ENCODE results near the gene ACCSL.
A peak's percentile ranks its signal among the peaks of the same experiment; 100 is the strongest.

The ACCSL gene

DNA sequence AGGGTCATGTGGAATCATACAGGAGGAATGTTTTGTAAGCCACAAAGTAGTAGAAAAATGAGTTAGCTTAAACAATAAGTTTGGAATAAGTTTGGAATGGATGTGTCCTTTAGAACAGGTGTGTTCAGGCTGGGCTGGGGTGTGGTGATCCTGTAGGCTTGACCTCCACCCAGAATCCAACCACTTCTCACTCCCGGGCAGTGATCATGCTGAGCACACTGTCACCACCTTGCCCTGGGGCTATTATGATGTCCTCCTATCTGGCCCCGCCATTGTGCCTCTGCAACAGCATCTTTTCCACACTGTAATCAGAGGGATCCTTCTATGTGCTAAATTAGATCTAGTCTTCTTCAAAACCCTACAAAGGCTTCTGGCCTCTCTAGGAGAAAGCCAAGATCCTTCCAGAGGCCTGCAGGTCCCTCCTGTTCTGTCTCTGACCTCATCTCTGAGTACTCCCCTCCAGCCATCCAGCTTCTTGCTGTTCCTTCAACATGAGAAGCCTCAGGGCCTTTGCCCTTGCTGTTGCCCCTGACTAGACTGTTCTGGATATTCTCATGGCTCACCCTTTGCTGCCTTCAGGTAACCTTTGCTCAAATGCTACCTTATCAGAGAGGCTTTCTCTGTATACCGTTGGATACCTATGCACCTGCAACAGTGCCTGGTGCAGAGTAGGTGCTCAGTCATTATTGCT is 18.8 kb upstream of the ACCSL start:
- Histone ChIP-seq H3K36me3 (ENCODE audit: control insufficient read depth, insufficient read depth, low read length) (no peaks in the 10 kb centered on the region), H3K27ac (ENCODE audit: low read depth, low read length) (no peak overlapping the region), H3K9ac (ENCODE audit: low read length) (no peak overlapping the region), H3K4me3 (ENCODE audit: low read length) (no peak overlapping the region), H3K4me1 (ENCODE audit: control insufficient read depth, insufficient read depth, low read length) (peaks cover 13% of the 10 kb centered on the region), H3K27me3 (ENCODE audit: control insufficient read depth, insufficient read depth, low read length) (no peaks in the 10 kb centered on the region)

DNA sequence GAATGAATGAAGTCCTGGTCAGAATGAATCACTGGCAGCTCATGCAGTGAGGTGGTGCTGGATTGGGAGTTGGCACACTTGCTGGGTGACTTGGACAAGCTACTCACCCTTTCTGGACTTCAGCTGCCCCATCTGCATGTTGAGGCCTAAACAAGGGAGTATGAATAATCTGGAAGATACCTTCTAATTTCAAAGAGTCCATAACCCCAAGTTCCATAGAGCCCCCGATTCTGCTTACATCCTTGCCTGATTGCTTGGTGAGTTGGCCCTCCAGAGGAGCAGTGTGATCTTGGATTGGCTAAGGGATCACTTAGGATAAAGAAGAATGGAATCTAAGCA is 18.3 kb upstream of the ACCSL start:
- Histone ChIP-seq H3K36me3 (ENCODE audit: control insufficient read depth, insufficient read depth, low read length) (no peaks in the 10 kb centered on the region), H3K4me3 (ENCODE audit: low read length) (no peak overlapping the region), H3K27ac (ENCODE audit: low read depth, low read length) (no peak overlapping the region), H3K27me3 (ENCODE audit: control insufficient read depth, insufficient read depth, low read length) (no peaks in the 10 kb centered on the region), H3K9ac (ENCODE audit: low read length) (no peak overlapping the region), H3K4me1 (ENCODE audit: control insufficient read depth, insufficient read depth, low read length) (peaks cover 13% of the 10 kb centered on the region)

DNA sequence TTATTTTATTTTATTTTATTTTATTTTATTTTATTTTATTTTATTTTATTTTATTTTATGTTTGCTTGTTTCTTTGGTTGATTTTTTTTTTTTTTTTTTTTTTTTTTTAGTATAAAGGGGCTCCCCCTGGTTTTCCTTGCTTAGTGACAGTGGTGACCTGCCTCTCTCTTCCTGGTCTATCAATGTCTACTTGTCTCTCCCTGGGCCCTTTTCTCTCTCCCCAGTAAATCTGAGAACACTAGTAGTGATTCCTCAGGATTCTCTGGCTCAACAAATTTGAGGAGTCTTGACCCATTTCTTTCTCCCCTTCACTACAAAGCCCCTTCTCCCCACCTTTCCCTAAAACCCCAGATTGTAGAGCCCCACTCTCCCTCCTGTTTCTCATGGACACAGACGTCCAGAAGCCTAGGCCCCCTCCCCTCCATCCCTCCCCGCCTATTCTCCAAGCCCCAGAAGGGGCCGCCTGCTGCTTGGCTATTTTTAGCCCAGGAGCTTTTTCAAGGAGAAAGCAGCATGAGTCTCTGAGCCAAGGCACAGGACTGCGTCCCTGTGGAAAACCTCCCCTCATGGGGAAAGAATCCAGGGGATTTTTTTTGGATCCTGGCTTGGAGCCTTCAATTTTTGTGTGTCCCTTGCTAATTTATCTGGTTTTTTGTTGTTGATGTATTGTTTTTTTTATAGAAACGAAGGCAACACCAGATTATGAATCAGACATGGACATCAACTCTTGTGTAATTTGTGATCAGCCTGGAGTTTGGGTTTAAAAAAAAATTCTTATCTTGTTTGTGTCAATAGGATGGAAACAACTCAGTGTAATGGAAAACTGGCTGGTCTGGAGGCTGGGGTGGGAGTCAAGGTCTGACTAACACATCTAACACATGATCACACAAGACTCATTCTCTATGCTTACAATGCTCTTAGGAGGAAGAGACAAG is 17.5 kb upstream of the ACCSL start:
- no peaks in the 10 kb centered on the region for H3K27me3 ChIP-seq (ENCODE audit: control insufficient read depth, insufficient read depth, low read length)
- peak overlapping the region; percentile 63 for H3K27ac ChIP-seq (ENCODE audit: low read depth, low read length)
- H3K4me3 ChIP-seq (ENCODE audit: low read length) = no peak overlapping the region
- peaks cover 13% of the 10 kb centered on the region for H3K4me1 ChIP-seq (ENCODE audit: control insufficient read depth, insufficient read depth, low read length)
- no peaks in the 10 kb centered on the region for H3K36me3 ChIP-seq (ENCODE audit: control insufficient read depth, insufficient read depth, low read length)
- H3K9ac ChIP-seq (ENCODE audit: low read length) = no peak overlapping the region

DNA sequence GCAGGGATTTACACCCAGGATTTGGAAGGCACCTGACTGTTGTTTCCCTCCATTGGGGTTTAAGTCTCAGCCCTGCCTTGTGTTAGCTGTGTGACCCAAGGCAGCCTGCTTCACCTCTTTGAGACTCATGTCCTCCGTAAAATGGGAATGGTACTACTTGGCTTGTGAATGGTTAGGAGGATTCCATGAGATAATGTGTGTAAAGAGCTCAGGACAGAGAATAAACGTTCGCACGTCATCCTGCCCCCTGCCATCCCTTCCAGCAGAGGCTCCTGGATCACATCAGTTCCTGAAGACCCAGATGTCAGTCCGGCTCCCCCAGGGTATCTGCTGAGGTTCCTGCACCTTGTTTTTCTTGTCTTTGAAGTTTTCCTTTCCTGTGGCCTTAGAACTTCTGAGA is 16.8 kb upstream of the ACCSL start:
- H3K4me1 ChIP-seq (ENCODE audit: control insufficient read depth, insufficient read depth, low read length) = peaks cover 13% of the 10 kb centered on the region
- no peaks in the 10 kb centered on the region for H3K36me3 ChIP-seq (ENCODE audit: control insufficient read depth, insufficient read depth, low read length)
- H3K27ac ChIP-seq (ENCODE audit: low read depth, low read length) = peak overlapping the region; percentile 63
- H3K27me3 ChIP-seq (ENCODE audit: control insufficient read depth, insufficient read depth, low read length) = no peaks in the 10 kb centered on the region
- H3K4me3 ChIP-seq (ENCODE audit: low read length) = no peak overlapping the region
- H3K9ac ChIP-seq (ENCODE audit: low read length) = no peak overlapping the region

DNA sequence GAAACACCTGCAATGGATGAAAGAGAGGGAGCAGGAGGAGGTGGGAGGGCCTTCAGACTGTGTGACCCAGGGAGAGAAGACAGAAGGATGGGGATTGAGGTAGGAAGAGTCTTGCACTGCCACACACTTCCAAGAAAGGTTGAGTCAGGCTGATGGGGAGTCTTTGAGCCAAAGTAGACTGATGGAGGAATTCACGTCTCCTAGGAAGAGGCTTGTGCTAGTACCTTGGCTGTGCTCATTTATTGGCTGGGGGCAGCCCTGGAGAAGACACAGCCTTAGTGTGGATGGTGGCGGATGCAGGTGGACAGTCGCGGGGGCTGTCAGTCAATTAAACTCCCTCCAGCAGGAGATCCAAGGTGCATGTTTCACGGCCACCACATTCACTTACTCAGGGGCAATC is 16.2 kb upstream of the ACCSL start:
- Histone ChIP-seq H3K27me3 (ENCODE audit: control insufficient read depth, insufficient read depth, low read length) (no peaks in the 10 kb centered on the region), H3K36me3 (ENCODE audit: control insufficient read depth, insufficient read depth, low read length) (no peaks in the 10 kb centered on the region), H3K27ac (ENCODE audit: low read depth, low read length) (no peak overlapping the region), H3K9ac (ENCODE audit: low read length) (no peak overlapping the region), H3K4me1 (ENCODE audit: control insufficient read depth, insufficient read depth, low read length) (peaks cover 13% of the 10 kb centered on the region), H3K4me3 (ENCODE audit: low read length) (no peak overlapping the region)

DNA sequence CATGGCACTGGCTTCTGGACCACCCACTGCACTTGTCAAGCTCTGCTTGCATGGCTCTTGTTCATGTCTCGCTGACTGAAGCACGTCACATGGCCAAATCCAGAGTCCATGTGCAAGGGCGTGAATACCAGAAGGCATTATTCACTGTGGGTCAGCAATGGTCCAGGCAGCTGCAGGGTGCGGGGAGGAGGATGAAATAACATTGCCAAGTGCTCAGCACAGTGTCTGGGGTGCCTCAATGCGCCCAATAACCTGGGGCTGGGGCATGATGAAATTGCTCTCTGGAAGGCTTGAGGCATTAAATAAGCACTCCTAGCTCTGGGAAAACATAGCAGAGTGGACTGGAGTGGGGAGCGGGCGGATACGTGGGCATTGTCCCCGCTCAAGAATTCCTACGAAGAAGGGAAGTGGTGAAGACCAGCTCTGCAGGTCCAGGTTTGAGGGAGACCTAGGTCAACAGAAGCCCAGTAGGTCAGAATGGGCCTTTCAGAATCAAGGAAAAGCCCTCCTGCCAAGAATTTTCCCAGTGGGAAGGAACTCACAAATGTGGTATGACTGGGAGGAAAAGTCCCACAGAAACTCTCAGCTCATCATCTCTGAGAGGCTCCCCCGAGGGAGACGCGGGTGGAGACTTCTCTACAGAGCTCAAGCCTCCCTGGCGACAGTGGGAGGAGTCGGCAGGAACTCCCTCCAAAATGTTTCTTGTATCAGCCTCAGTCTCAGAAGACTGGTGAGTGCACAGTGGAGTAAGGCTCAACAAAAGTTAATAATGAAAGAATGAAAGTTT is 15.3 kb upstream of the ACCSL start:
- Histone ChIP-seq H3K27me3 (ENCODE audit: control insufficient read depth, insufficient read depth, low read length) (no peaks in the 10 kb centered on the region), H3K9ac (ENCODE audit: low read length) (no peak overlapping the region), H3K4me3 (ENCODE audit: low read length) (no peak overlapping the region), H3K36me3 (ENCODE audit: control insufficient read depth, insufficient read depth, low read length) (no peaks in the 10 kb centered on the region), H3K27ac (ENCODE audit: low read depth, low read length) (no peak overlapping the region), H3K4me1 (ENCODE audit: control insufficient read depth, insufficient read depth, low read length) (peaks cover 13% of the 10 kb centered on the region)

DNA sequence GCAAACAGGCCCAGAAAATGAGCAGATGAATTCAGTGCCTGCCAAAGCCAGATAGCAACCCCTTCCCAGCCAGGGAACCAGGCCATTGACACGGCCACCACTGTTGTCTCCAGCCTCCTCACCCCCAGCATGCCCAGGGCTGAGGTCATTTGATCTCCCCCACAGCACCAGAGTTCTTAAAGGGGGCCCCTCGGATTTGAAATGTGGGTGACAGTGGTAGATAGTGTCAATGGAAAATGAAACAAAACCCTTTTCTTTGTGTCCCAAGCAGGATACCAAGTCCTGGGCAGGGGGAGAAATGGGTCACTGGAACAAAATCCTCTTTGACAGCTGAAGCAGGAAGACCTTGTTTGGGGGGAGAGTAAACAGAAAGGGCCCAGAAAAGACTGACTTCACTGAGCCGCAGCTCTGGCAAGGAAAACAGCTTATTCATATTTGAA is 14.3 kb upstream of the ACCSL start:
- Histone ChIP-seq H3K4me3 (ENCODE audit: low read length) (no peak overlapping the region), H3K4me1 (ENCODE audit: control insufficient read depth, insufficient read depth, low read length) (peaks cover 13% of the 10 kb centered on the region), H3K36me3 (ENCODE audit: control insufficient read depth, insufficient read depth, low read length) (no peaks in the 10 kb centered on the region), H3K9ac (ENCODE audit: low read length) (no peak overlapping the region), H3K27me3 (ENCODE audit: control insufficient read depth, insufficient read depth, low read length) (no peaks in the 10 kb centered on the region), H3K27ac (ENCODE audit: low read depth, low read length) (no peak overlapping the region)

DNA sequence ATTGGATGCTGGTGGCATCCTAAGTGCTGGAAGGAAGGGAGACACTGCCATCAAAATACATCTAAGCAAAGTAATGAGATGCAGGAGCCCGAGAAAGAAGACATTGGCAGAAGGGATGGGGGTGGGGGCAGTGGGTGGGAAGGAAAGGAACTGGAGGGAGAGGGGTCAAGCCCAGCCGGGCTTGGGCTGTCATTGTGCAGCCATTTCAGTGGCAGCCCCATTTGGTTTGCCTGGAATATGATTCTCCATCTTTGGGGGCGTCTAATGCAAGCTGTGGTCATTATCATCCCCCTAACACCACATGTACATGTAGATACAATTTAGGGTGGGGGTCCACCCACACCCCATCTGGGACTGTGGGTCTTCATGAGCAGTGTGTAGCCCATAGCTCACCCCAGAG is 13.9 kb upstream of the ACCSL start:
- Histone ChIP-seq H3K27ac (ENCODE audit: low read depth, low read length) (no peak overlapping the region), H3K27me3 (ENCODE audit: control insufficient read depth, insufficient read depth, low read length) (no peaks in the 10 kb centered on the region)

DNA sequence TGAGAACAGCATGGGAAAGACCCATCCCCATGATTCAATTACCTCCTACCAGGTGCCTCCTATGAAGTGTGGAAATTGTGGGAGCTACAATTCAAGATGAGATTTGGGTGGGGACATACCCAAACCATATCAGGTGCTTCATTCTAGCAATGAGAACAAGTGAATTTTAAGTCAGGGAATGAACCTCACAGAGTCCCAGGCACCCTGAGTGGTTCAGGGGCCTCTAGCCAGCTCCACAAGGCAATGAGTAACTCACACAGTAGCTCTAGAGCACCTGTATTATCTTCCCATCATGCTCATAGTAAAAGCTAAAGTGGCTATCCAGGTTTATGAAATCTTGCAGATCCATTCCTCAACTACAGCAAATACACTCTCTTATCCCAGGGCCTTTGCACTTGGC is 13.1 kb upstream of the ACCSL start:
- H3K9ac ChIP-seq (ENCODE audit: low read length) = no peak overlapping the region
- H3K27ac ChIP-seq (ENCODE audit: low read depth, low read length) = no peak overlapping the region
- no peak overlapping the region for H3K4me3 ChIP-seq (ENCODE audit: low read length)
- H3K4me1 ChIP-seq (ENCODE audit: control insufficient read depth, insufficient read depth, low read length) = peaks cover 13% of the 10 kb centered on the region
- H3K36me3 ChIP-seq (ENCODE audit: control insufficient read depth, insufficient read depth, low read length) = no peaks in the 10 kb centered on the region
- no peaks in the 10 kb centered on the region for H3K27me3 ChIP-seq (ENCODE audit: control insufficient read depth, insufficient read depth, low read length)

More for the DNA sequence above, 13.9 kb upstream of the ACCSL start:
- H3K4me3 ChIP-seq (ENCODE audit: low read length) = no peak overlapping the region
- no peaks in the 10 kb centered on the region for H3K36me3 ChIP-seq (ENCODE audit: control insufficient read depth, insufficient read depth, low read length)
- peaks cover 13% of the 10 kb centered on the region for H3K4me1 ChIP-seq (ENCODE audit: control insufficient read depth, insufficient read depth, low read length)
- H3K9ac ChIP-seq (ENCODE audit: low read length) = no peak overlapping the region

DNA sequence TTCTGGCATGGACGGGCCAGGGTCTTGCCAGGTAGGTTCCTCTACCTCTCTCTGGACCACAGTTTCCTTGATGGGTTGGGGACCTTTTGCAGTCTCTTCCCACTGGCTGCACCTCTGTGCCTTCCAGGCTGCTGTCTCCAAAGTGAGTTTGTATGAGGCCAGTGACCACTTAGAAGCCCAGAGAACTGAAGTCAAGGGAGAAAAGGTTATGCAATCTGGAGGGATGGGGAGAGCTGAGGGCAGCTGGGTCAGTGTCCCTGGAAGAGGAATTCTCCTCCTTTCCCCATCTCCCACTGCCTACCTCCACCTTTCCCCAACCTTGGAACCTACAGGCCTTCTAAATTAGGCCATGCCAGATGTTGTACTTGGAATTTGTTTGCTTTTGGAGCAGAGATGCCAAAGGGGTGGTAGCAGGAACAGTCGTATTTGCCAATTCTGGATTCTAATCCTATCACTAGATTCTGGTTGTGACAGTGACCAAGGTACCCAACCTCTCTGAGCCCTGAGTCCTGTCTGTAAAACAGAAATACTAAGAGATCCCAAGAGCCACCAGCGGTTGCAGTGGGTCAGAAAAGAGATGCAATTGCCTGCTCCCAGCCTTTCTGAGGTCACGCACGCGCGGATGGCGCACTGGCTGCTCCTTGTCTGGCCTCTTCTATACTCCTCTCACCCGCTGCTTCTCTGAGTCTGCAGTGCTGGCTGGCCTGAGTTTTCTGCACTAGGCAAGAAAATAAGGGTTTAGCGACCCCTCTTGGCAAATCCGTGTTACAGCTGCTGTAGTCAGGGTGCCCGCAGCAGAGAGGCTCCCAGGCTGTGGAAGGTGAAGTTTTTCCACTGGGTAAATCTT is 10.7 kb upstream of the ACCSL start:
- H3K9ac ChIP-seq (ENCODE audit: low read length) = no peak overlapping the region
- peaks cover 6% of the 10 kb centered on the region for H3K4me1 ChIP-seq (ENCODE audit: control insufficient read depth, insufficient read depth, low read length)
- no peak overlapping the region for H3K4me3 ChIP-seq (ENCODE audit: low read length)
- no peaks in the 10 kb centered on the region for H3K36me3 ChIP-seq (ENCODE audit: control insufficient read depth, insufficient read depth, low read length)
- H3K27me3 ChIP-seq (ENCODE audit: control insufficient read depth, insufficient read depth, low read length) = no peaks in the 10 kb centered on the region
- H3K27ac ChIP-seq (ENCODE audit: low read depth, low read length) = no peak overlapping the region

DNA sequence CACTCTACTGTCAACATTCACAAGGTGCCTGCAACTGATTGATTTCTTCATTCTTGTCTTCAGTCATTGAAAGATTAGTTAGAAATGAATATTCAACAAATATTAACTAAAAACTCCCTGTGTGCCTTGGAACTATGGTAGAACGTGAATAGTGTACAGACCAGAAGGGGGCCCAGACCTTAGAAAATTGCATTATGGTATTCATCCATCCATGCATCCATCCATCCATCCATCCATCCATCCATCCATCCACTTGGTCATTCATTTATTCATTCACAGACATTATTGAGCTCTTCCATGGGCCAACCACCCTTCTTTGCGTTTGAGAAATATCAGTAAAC is 10.2 kb upstream of the ACCSL start:
- Histone ChIP-seq H3K9ac (ENCODE audit: low read length) (no peak overlapping the region), H3K4me3 (ENCODE audit: low read length) (no peak overlapping the region), H3K36me3 (ENCODE audit: control insufficient read depth, insufficient read depth, low read length) (no peaks in the 10 kb centered on the region), H3K27me3 (ENCODE audit: control insufficient read depth, insufficient read depth, low read length) (no peaks in the 10 kb centered on the region), H3K27ac (ENCODE audit: low read depth, low read length) (no peak overlapping the region), H3K4me1 (ENCODE audit: control insufficient read depth, insufficient read depth, low read length) (no peaks in the 10 kb centered on the region)

DNA sequence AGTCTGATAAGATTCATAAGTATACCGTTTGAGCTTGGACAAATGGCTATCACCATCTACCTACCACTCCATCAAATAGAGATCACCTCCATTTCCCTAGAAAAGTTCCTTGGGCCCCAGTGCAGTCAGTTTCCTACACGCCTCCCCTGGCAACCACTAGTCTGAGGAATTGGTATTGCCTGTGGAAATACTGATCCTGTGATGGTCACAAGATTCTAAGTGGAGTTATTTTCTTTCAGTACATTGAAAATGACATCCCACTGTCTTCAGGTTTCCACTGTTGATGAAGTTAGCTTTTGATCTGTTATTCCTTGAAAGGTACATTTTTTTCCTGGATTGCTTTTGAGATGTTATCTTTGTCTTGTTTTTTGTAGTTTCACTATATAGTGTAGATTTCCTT is 4.6 kb upstream of the ACCSL start:
- Histone ChIP-seq H3K4me3 (ENCODE audit: low read length) (no peak overlapping the region), H3K9ac (ENCODE audit: low read length) (no peak overlapping the region), H3K27ac (ENCODE audit: low read depth, low read length) (no peak overlapping the region), H3K27me3 (ENCODE audit: control insufficient read depth, insufficient read depth, low read length) (no peaks in the 10 kb centered on the region), H3K36me3 (ENCODE audit: control insufficient read depth, insufficient read depth, low read length) (no peaks in the 10 kb centered on the region), H3K4me1 (ENCODE audit: control insufficient read depth, insufficient read depth, low read length) (no peaks in the 10 kb centered on the region)

All from rectal smooth muscle tissue (tissue), 1 donor.